ENCODE results near the gene TBP. TPM values are rescaled to one million over a fixed set of nuclear protein-coding genes. Genes with fewer than 3 reads are reported as not detected.

The TBP gene
- total and polyA plus RNA-seq, 2 of the 13 experiments (the other 11 are each of a cell fraction or from before 2014, with no cell fraction given) = 21.7 to 28.1 TPM

DNA sequence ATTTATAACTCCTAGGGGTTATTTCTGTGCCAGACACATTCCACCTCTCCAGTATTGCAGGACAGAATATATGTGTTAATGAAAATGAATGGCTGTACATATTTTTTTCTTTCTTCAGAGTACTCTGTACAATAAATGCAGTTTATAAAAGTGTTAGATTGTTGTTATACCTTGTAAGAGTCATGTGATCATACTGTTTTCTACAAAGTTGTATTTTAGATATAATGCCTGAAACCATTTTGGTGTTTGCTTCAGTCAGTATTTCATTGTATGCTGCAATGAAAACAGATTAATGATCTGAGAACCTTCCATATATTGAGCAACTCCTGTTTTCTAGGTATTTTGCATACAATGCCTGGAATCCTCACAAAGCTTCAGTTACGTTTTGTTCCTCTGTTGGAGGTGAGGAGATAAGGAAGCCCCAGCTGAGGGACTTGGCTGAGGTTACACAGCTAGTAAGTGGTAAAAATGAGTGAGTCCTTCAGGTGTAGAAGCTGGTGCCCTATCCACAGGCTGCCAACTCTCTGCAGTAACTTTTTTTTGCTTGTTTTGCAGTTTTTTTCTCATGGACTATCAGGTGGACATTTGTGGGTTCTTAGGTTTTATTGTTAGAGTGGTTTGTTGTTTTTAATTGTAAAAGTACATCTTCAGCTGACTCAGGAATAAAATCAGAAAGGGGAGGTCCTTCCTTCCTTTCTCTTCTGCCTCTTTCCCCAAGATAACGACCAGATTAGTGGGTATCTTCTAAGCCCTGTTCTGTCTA lies 18.7 kb downstream of the TBP start:
- Histone ChIP-seq H3K4me3 (replicated peaks in 1 of 3; ENCODE audit: insufficient read depth in 1 of 3, low read depth in 2 of 3, low read length in 3 of 3) (no peak overlapping the region), H3K9ac (ENCODE audit: insufficient read depth, low read depth, low read length) (no peak overlapping the region), H2AFZ (ENCODE audit: low read length) (no peak overlapping the region), H3K27ac (ENCODE audit: extremely low read length, insufficient read depth, low read length) (no peak overlapping the region), H3K4me2 (ENCODE audit: low read depth, low read length) (no peak overlapping the region), H3K27me3 (ENCODE audit: control insufficient read depth in 1 of 2, insufficient read depth in 2 of 2, low read length in 2 of 2) (no peaks in the 10 kb centered on the region), H3K79me2 (ENCODE audit: insufficient read depth, low read length) (no peaks in the 10 kb centered on the region), H3K36me3 (replicated peaks in 1 of 2; ENCODE audit: control insufficient read depth in 1 of 2, insufficient read depth in 2 of 2, low read length in 2 of 2) (peaks cover 17 to 39% of the 10 kb centered on the region in 2 experiments), H3K9me3 (ENCODE audit: low read length) (no peaks in the 10 kb centered on the region), H4K20me1 (ENCODE audit: insufficient read depth, low read length) (no peaks in the 10 kb centered on the region), H3K4me1 (ENCODE audit: insufficient read depth, low read length) (no peaks in the 10 kb centered on the region)
- intact Hi-C loops (cut with micrococcal nuclease; ENCODE audit: unreplicated experiment) (no loop called here), in situ Hi-C loops (cut with HindIII; ENCODE audit: extremely low pct_ligation_motif_present, low pct_unique_long_range_greater_than_20kb) (no loop called here)
- CTCF ChIA-PET (ENCODE audit: low intra/inter-chr PET ratio, low total read pairs) = no interaction called here
- no TSS peak for BruUV-seq (replicated peaks)
- POLR2A ChIA-PET = interaction anchor here (0.7 to 1.1 kb wide), 2 partner anchors 11 to 19 kb away, joined by 3 to 4 read pairs; partner anchors contain the start of genes PDCD2 and TBP
- FAIRE-seq (no peak), DNase-seq (ENCODE audit: low spot score) (no peak), ATAC-seq (no peak)
- 94% methylated on average over 2 of the region's 2 CpGs for WGBS (ENCODE audit: low lambda C conversion rate)
- no peak for TF ChIP-seq ZNF883 (CRISPR knock-in tag; IDR thresholded peaks at IDR 0.05; ENCODE audit: not compliant biosample characterization)
- peak; percentile 55 to 60 for TF ChIP-seq MAFK (conservative IDR thresholded peaks at IDR 0.05 in 1 of 2, IDR thresholded peaks at IDR 0.05 in 1 of 2; ENCODE audit: low read length in 2 of 2)
- TF ChIP-seq MAFF (IDR thresholded peaks at IDR 0.05; ENCODE audit: low read depth, low read length) = peak; percentile 43; the same call in 1 of the 2 replicates

DNA sequence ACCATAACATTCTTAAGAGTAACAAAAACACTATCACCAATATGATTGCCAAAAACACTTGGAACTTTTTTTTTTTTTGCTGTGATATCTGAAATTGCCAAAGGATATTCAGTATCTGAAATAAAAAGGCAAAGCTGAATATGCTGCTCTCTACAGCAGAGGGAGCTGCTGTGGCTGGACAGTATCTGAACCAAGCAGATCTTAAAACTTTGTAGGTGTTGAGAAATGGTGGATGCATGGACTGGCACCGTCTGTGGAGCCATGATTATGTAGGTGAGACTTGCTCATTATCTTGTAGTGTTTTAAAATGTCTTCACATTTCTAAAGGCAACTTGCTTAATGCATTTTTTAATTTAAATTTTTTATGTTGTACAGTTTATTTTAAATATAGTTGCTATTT lies 21.1 kb downstream of the TBP start:
- H3K9ac ChIP-seq (ENCODE audit: insufficient read depth, low read depth, low read length) = no peak overlapping the region
- no peaks in the 10 kb centered on the region for H3K79me2 ChIP-seq (ENCODE audit: insufficient read depth, low read length)
- BruUV-seq (replicated peaks) = no TSS peak
- TF ChIP-seq SMC3 (IDR thresholded peaks at IDR 0.05; ENCODE audit: low read length) (peak; percentile 34; the same call in 1 of the 2 replicates), NR2F2 (IDR thresholded peaks at IDR 0.05; ENCODE audit: borderline replicate concordance, low read depth) (no peak), ZNF121 (CRISPR knock-in tag; IDR thresholded peaks at IDR 0.05) (no peak), STAG1 (CRISPR knock-in tag; IDR thresholded peaks at IDR 0.05) (peak; percentile 38), ZNF430 (CRISPR knock-in tag; IDR thresholded peaks at IDR 0.05) (no peak), ZNF253 (CRISPR knock-in tag; IDR thresholded peaks at IDR 0.05; ENCODE audit: borderline replicate concordance) (no peak)
- TF ChIP-seq, protein P1, sequence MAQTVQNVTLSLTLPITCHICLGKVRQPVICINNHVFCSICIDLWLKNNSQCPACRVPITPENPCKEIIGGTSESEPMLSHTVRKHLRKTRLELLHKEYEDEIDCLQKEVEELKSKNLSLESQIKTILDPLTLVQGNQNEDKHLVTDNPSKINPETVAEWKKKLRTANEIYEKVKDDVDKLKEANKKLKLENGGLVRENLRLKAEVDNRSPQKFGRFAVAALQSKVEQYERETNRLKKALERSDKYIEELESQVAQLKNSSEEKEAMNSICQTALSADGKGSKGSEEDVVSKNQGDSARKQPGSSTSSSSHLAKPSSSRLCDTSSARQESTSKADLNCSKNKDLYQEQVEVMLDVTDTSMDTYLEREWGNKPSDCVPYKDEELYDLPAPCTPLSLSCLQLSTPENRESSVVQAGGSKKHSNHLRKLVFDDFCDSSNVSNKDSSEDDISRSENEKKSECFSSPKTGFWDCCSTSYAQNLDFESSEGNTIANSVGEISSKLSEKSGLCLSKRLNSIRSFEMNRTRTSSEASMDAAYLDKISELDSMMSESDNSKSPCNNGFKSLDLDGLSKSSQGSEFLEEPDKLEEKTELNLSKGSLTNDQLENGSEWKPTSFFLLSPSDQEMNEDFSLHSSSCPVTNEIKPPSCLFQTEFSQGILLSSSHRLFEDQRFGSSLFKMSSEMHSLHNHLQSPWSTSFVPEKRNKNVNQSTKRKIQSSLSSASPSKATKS (CRISPR knock-in tag; IDR thresholded peaks at IDR 0.05) = no peak
- TF ChIP-seq, protein P2, sequence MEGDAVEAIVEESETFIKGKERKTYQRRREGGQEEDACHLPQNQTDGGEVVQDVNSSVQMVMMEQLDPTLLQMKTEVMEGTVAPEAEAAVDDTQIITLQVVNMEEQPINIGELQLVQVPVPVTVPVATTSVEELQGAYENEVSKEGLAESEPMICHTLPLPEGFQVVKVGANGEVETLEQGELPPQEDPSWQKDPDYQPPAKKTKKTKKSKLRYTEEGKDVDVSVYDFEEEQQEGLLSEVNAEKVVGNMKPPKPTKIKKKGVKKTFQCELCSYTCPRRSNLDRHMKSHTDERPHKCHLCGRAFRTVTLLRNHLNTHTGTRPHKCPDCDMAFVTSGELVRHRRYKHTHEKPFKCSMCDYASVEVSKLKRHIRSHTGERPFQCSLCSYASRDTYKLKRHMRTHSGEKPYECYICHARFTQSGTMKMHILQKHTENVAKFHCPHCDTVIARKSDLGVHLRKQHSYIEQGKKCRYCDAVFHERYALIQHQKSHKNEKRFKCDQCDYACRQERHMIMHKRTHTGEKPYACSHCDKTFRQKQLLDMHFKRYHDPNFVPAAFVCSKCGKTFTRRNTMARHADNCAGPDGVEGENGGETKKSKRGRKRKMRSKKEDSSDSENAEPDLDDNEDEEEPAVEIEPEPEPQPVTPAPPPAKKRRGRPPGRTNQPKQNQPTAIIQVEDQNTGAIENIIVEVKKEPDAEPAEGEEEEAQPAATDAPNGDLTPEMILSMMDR (CRISPR knock-in tag; IDR thresholded peaks at IDR 0.05) = peak; percentile 33
- H3K27me3 ChIP-seq (ENCODE audit: control insufficient read depth in 1 of 2, insufficient read depth in 2 of 2, low read length in 2 of 2) = no peaks in the 10 kb centered on the region
- peak; percentile 69 for ATAC-seq
- H3K27ac ChIP-seq (ENCODE audit: extremely low read length, insufficient read depth, low read length) = no peak overlapping the region
- WGBS (ENCODE audit: low lambda C conversion rate) = 96% methylated on average over 1 of the region's 1 CpG
- peaks cover 7 to 25% of the 10 kb centered on the region in 2 experiments for H3K36me3 ChIP-seq (replicated peaks in 1 of 2; ENCODE audit: control insufficient read depth in 1 of 2, insufficient read depth in 2 of 2, low read length in 2 of 2)
- intact Hi-C loops (cut with micrococcal nuclease; ENCODE audit: unreplicated experiment) = no loop called here
- ChIA-PET POLR2A (interaction anchor here (2.2 kb wide), 1 partner anchor 9 kb away, joined by 13 read pairs; the partner anchor contains the start of gene PDCD2), CTCF (ENCODE audit: low intra/inter-chr PET ratio, low total read pairs) (no interaction called here)
- H3K4me1 ChIP-seq (ENCODE audit: insufficient read depth, low read length) = no peaks in the 10 kb centered on the region
- H3K9me3 ChIP-seq (ENCODE audit: low read length) = no peaks in the 10 kb centered on the region
- no peaks in the 10 kb centered on the region for H4K20me1 ChIP-seq (ENCODE audit: insufficient read depth, low read length)
- H2AFZ ChIP-seq (ENCODE audit: low read length) = no peak overlapping the region
- peak; percentile 21 for DNase-seq (ENCODE audit: low spot score)
- no peak overlapping the region for H3K4me2 ChIP-seq (ENCODE audit: low read depth, low read length)
- no peak for FAIRE-seq
- H3K4me3 ChIP-seq (replicated peaks in 1 of 3; ENCODE audit: insufficient read depth in 1 of 3, low read depth in 2 of 3, low read length in 3 of 3) = no peak overlapping the region
- in situ Hi-C loops (cut with HindIII; ENCODE audit: extremely low pct_ligation_motif_present, low pct_unique_long_range_greater_than_20kb) = no loop called here

All from HepG2 (cell line).